HUES48 (cell line): ENCODE results near the gene APBB2.

Experiments
- H3K27ac ChIP-seq: one replicate; pipeline ENCODE4 v1.7.0; 2013; ENCODE audit warnings: low read depth, low read length, inconsistent platforms
- H3K27me3 ChIP-seq: 2 replicates; pipeline ENCODE4 v1.6.1; 2013; ENCODE audit warnings: mild to moderate bottlenecking, low read length; ENCODE audit not compliant: control insufficient read depth, insufficient read depth
- H3K36me3 ChIP-seq: 2 replicates; pipeline ENCODE4 v1.6.1; 2013; ENCODE audit warnings: low read length; ENCODE audit not compliant: control insufficient read depth, insufficient read depth
- H3K4me1 ChIP-seq: 2 replicates; pipeline ENCODE4 v1.6.1; 2013; ENCODE audit warnings: mild to moderate bottlenecking, low read length; ENCODE audit not compliant: control insufficient read depth, insufficient read depth
- H3K4me3 ChIP-seq: 2 replicates; pipeline ENCODE4 v1.5.1; 2013; ENCODE audit warnings: mild to moderate bottlenecking, low read depth, low read length
- H3K9ac ChIP-seq: 2 replicates; pipeline ENCODE4 v1.6.1; 2013; ENCODE audit warnings: mild to moderate bottlenecking, low read depth, low read length, moderate library complexity
- H3K9me3 ChIP-seq: 2 replicates; pipeline ENCODE4 v1.6.1; 2013; ENCODE audit warnings: low read length; ENCODE audit not compliant: control insufficient read depth, insufficient read depth

The APBB2 gene

GRCh38 chr4:41174444-41174843 is 39.9 kb downstream of the APBB2 start:
- Histone ChIP-seq H3K4me3 (no peak overlapping the region), H3K36me3 (no peaks in the 10 kb centered on the region), H3K4me1 (peaks cover 17% of the 10 kb centered on the region), H3K9ac (no peak overlapping the region), H3K27me3 (no peaks in the 10 kb centered on the region), H3K27ac (no peak overlapping the region), H3K9me3 (no peaks in the 10 kb centered on the region)

GRCh38 chr4:41172786-41173185 is 41.6 kb downstream of the APBB2 start:
- Histone ChIP-seq H3K36me3 (no peaks in the 10 kb centered on the region), H3K4me1 (peaks cover 9% of the 10 kb centered on the region), H3K4me3 (no peak overlapping the region), H3K9me3 (no peaks in the 10 kb centered on the region), H3K27me3 (no peaks in the 10 kb centered on the region), H3K27ac (no peak overlapping the region), H3K9ac (no peak overlapping the region)

GRCh38 chr4:41169256-41169800 is 45.0 kb downstream of the APBB2 start:
- no peaks in the 10 kb centered on the region for H3K27me3 ChIP-seq

GRCh38 chr4:41167191-41167590 is 47.2 kb downstream of the APBB2 start:
- no peak overlapping the region for H3K4me3 ChIP-seq
- no peaks in the 10 kb centered on the region for H3K27me3 ChIP-seq
- no peaks in the 10 kb centered on the region for H3K36me3 ChIP-seq
- peaks cover 18% of the 10 kb centered on the region for H3K4me1 ChIP-seq
- no peak overlapping the region for H3K9ac ChIP-seq
- no peaks in the 10 kb centered on the region for H3K9me3 ChIP-seq
- H3K27ac ChIP-seq, result no peak overlapping the region

More at GRCh38 chr4:41169256-41169800, 45.0 kb downstream of the APBB2 start:
- H3K4me3 ChIP-seq, result no peak overlapping the region
- no peaks in the 10 kb centered on the region for H3K36me3 ChIP-seq
- no peaks in the 10 kb centered on the region for H3K9me3 ChIP-seq
- H3K9ac ChIP-seq, result no peak overlapping the region
- no peak overlapping the region for H3K27ac ChIP-seq
- peaks cover 18% of the 10 kb centered on the region for H3K4me1 ChIP-seq

- H3K4me1 ChIP-seq, result peaks cover 22% of the 10 kb centered on the region
- no peaks in the 10 kb centered on the region for H3K9me3 ChIP-seq
- H3K9ac ChIP-seq, result no peak overlapping the region
- H3K4me3 ChIP-seq, result no peak overlapping the region
- no peaks in the 10 kb centered on the region for H3K27me3 ChIP-seq
- H3K36me3 ChIP-seq, result no peaks in the 10 kb centered on the region
- no peak overlapping the region for H3K27ac ChIP-seq
Observed at GRCh38 chr4:41164405-41164804, 49.9 kb downstream of the APBB2 start.

GRCh38 chr4:41161355-41161754 is 53.0 kb downstream of the APBB2 start:
- Histone ChIP-seq H3K4me1 (peaks cover 11% of the 10 kb centered on the region; the same call in 1 of the 2 replicates), H3K27ac (no peak overlapping the region), H3K9ac (no peak overlapping the region), H3K9me3 (no peaks in the 10 kb centered on the region), H3K4me3 (no peak overlapping the region), H3K27me3 (no peaks in the 10 kb centered on the region), H3K36me3 (no peaks in the 10 kb centered on the region)

- no peak overlapping the region for H3K4me3 ChIP-seq
- peak overlapping the region; percentile 59 for H3K27ac ChIP-seq
- H3K27me3 ChIP-seq, result no peaks in the 10 kb centered on the region
- no peaks in the 10 kb centered on the region for H3K9me3 ChIP-seq
- no peaks in the 10 kb centered on the region for H3K36me3 ChIP-seq
- H3K4me1 ChIP-seq, result peaks cover 11% of the 10 kb centered on the region; the same call in 1 of the 2 replicates
- no peak overlapping the region for H3K9ac ChIP-seq
Observed at GRCh38 chr4:41160856-41161255, 53.5 kb downstream of the APBB2 start.

- peak overlapping the region; percentile 59 for H3K27ac ChIP-seq
- H3K9me3 ChIP-seq, result no peaks in the 10 kb centered on the region
- no peak overlapping the region for H3K9ac ChIP-seq
- no peaks in the 10 kb centered on the region for H3K27me3 ChIP-seq
- no peaks in the 10 kb centered on the region for H3K36me3 ChIP-seq
- peaks cover 11% of the 10 kb centered on the region for H3K4me1 ChIP-seq
- no peak overlapping the region for H3K4me3 ChIP-seq
Observed at GRCh38 chr4:41160012-41160789, 54.1 kb downstream of the APBB2 start.

- Histone ChIP-seq H3K4me1 (peaks cover 13% of the 10 kb centered on the region), H3K9ac (no peak overlapping the region), H3K27ac (no peak overlapping the region), H3K36me3 (no peaks in the 10 kb centered on the region), H3K27me3 (no peaks in the 10 kb centered on the region), H3K9me3 (no peaks in the 10 kb centered on the region), H3K4me3 (no peak overlapping the region)
Observed at GRCh38 chr4:41158756-41159155, 55.6 kb downstream of the APBB2 start.

GRCh38 chr4:41158274-41158673 is 56.1 kb downstream of the APBB2 start:
- no peak overlapping the region for H3K4me3 ChIP-seq
- peaks cover 13% of the 10 kb centered on the region for H3K4me1 ChIP-seq
- no peaks in the 10 kb centered on the region for H3K27me3 ChIP-seq
- no peaks in the 10 kb centered on the region for H3K36me3 ChIP-seq
- H3K9me3 ChIP-seq, result no peaks in the 10 kb centered on the region
- no peak overlapping the region for H3K9ac ChIP-seq
- no peak overlapping the region for H3K27ac ChIP-seq

- peaks cover 13% of the 10 kb centered on the region for H3K4me1 ChIP-seq
- no peak overlapping the region for H3K27ac ChIP-seq
- no peak overlapping the region for H3K9ac ChIP-seq
- H3K9me3 ChIP-seq, result no peaks in the 10 kb centered on the region
- H3K27me3 ChIP-seq, result no peaks in the 10 kb centered on the region
- H3K36me3 ChIP-seq, result no peaks in the 10 kb centered on the region
- H3K4me3 ChIP-seq, result no peak overlapping the region
Observed at GRCh38 chr4:41157009-41157408, 57.3 kb downstream of the APBB2 start.
